Neuronal stem cell (in vitro differentiated cells): ENCODE data around the gene CIAO1.

Source experiments
- DNase-seq: peaks from one replicate; pipeline ENCODE4 v3.0.0-alpha.2; 2013; ENCODE audit warnings: low spot score
- H2AFZ ChIP-seq: one replicate; pipeline ENCODE4 v1.6.1; 2013; ENCODE audit warnings: mild to moderate bottlenecking, low read length, inconsistent platforms
- H2AK5ac ChIP-seq: 2 replicates; pipeline ENCODE4 v1.6.1; 2013; ENCODE audit warnings: low read depth, mild to moderate bottlenecking, inconsistent platforms, low read length, moderate library complexity, mixed read lengths
- H2BK120ac ChIP-seq: 2 replicates; pipeline ENCODE4 v1.6.1; 2013; ENCODE audit warnings: low read depth, mild to moderate bottlenecking, inconsistent platforms, low read length, moderate library complexity, mixed read lengths
- H2BK12ac ChIP-seq: one replicate; pipeline ENCODE4 v1.6.1; 2013; ENCODE audit warnings: low read length, inconsistent platforms
- H2BK15ac ChIP-seq: 2 replicates; pipeline ENCODE4 v1.6.1; 2013; ENCODE audit warnings: mild to moderate bottlenecking, low read length, inconsistent platforms, mixed read lengths
- H2BK5ac ChIP-seq: one replicate; pipeline ENCODE4 v1.6.1; 2013; ENCODE audit warnings: inconsistent platforms, mild to moderate bottlenecking, low read length, moderate library complexity
- H3K14ac ChIP-seq: one replicate; pipeline ENCODE4 v1.6.1; 2013; ENCODE audit warnings: low read length, inconsistent platforms
- H3K18ac ChIP-seq: 2 replicates; pipeline ENCODE4 v1.6.1; 2013; ENCODE audit warnings: low read length, inconsistent platforms
- H3K23ac ChIP-seq: 2 replicates; pipeline ENCODE4 v1.6.1; 2013; ENCODE audit warnings: low read depth, mild to moderate bottlenecking, mixed read lengths, low read length, inconsistent platforms; ENCODE audit not compliant: poor library complexity
- H3K27ac ChIP-seq: replicated peaks from 3 replicates; pipeline ENCODE4 v1.5.1; 2013; ENCODE audit warnings: low read length, inconsistent platforms
- H3K27me3 ChIP-seq, 3 experiments: 2 replicates each; pipeline ENCODE4 v1.6.1; 2013; ENCODE audit warnings: low read length in 3 of 3, mild to moderate bottlenecking in 2 of 3, inconsistent platforms in 1 of 3, low read depth in 1 of 3, mixed read lengths in 1 of 3, moderate library complexity in 1 of 3; ENCODE audit not compliant: control insufficient read depth in 3 of 3, insufficient read depth in 3 of 3
- H3K36me3 ChIP-seq, 2 donors: replicated peaks in 1 of 2; 2 replicates each; pipeline ENCODE4 v1.6.1; 2013; ENCODE audit warnings: low read length in 2 of 2; ENCODE audit not compliant: control insufficient read depth in 2 of 2, insufficient read depth in 2 of 2
- H3K4ac ChIP-seq: 2 replicates; pipeline ENCODE4 v1.6.1; 2013; ENCODE audit warnings: inconsistent platforms, mild to moderate bottlenecking, low read length, moderate library complexity
- H3K4me1 ChIP-seq, 2 donors: 1 replicate in 1 of 2; 2 replicates in 1 of 2; pipeline ENCODE4 v1.6.1; 2013; ENCODE audit warnings: low read length in 2 of 2, low read depth in 1 of 2; ENCODE audit not compliant: control insufficient read depth in 2 of 2, insufficient read depth in 1 of 2
- H3K4me2 ChIP-seq: one replicate; pipeline ENCODE4 v1.6.1; 2013; ENCODE audit warnings: mild to moderate bottlenecking, low read length, inconsistent platforms; ENCODE audit not compliant: insufficient read depth, poor library complexity, severe bottlenecking
- H3K4me3 ChIP-seq, 2 donors: 2 replicates each; pipeline ENCODE4 v1.5.1; 2013; ENCODE audit warnings: low read length in 2 of 2, mild to moderate bottlenecking in 2 of 2, inconsistent platforms in 1 of 2, moderate library complexity in 1 of 2
- H3K79me1 ChIP-seq: one replicate; pipeline ENCODE4 v1.6.1; 2013; ENCODE audit warnings: low read depth, mild to moderate bottlenecking, inconsistent platforms, low read length, moderate library complexity
- H3K9ac ChIP-seq: one replicate; pipeline ENCODE4 v1.6.1; 2013; ENCODE audit warnings: mild to moderate bottlenecking, low read depth, low read length, inconsistent platforms; ENCODE audit not compliant: poor library complexity
- H3K9me3 ChIP-seq, 2 donors: replicated peaks in 1 of 2; 2 replicates each; pipeline versions ENCODE3 to v1.6.1; 2013; ENCODE audit warnings: low read length in 2 of 2, mild to moderate bottlenecking in 2 of 2, inconsistent platforms in 1 of 2, low read depth in 1 of 2, mixed read lengths in 1 of 2, moderate library complexity in 1 of 2; ENCODE audit not compliant: control insufficient read depth in 2 of 2, insufficient read depth in 1 of 2
- H4K8ac ChIP-seq: one replicate; pipeline ENCODE4 v1.6.1; 2013; ENCODE audit warnings: low read depth, mild to moderate bottlenecking, inconsistent platforms, low read length, moderate library complexity
- H4K91ac ChIP-seq: one replicate; pipeline ENCODE4 v1.6.1; 2013; ENCODE audit warnings: low read length, low read depth, mild to moderate bottlenecking, inconsistent platforms; ENCODE audit not compliant: poor library complexity
- WGBS, 2 donors: extraction: QIAGEN DNeasy Blood & Tissue Kit; methylation state at CpG; one replicate each; pipeline ENCODE4 v1.1.7; 2013; ENCODE audit warnings: missing lambda C conversion rate in 2 of 2, mixed read lengths in 1 of 2; ENCODE audit not compliant: insufficient read length in 2 of 2, insufficient replicate concordance in 1 of 2; ENCODE audit errors: extremely low coverage in 2 of 2; 5-methylcytosine and 5-hydroxymethylcytosine counted together

CIAO1 gene

GRCh38 chr2:96240341-96241038 lies 25.5 kb upstream of the CIAO1 start:
- H3K4me1 ChIP-seq: no peaks in the 10 kb centered on the region
- H3K9me3 ChIP-seq: peaks cover 0 to under 1% of the 10 kb centered on the region in 2 donors
- no peak overlapping the region for H3K4me3 ChIP-seq
- no peak overlapping the region for H4K8ac ChIP-seq
- no peak overlapping the region for H2BK15ac ChIP-seq
- H3K23ac ChIP-seq: no peak overlapping the region
- no peak overlapping the region for H2BK12ac ChIP-seq
- H2AFZ ChIP-seq: no peak overlapping the region
- no peak overlapping the region for H2BK5ac ChIP-seq
- no peak overlapping the region for H2BK120ac ChIP-seq
- no peak overlapping the region for H3K4me2 ChIP-seq
- H3K79me1 ChIP-seq: no peaks in the 10 kb centered on the region
- no CpG with 5 or more reads among the region's 9 CpGs for WGBS, 2 donors
- no peaks in the 10 kb centered on the region for H3K27me3 ChIP-seq
- H3K27ac ChIP-seq: no peak overlapping the region
- no peak overlapping the region for H3K14ac ChIP-seq
- no peak overlapping the region for H2AK5ac ChIP-seq
- no peak overlapping the region for H4K91ac ChIP-seq
- no peaks in the 10 kb centered on the region for H3K36me3 ChIP-seq
- H3K18ac ChIP-seq: no peak overlapping the region
- H3K4ac ChIP-seq: no peak overlapping the region
- no peak overlapping the region for H3K9ac ChIP-seq
- no peak for DNase-seq

- no peak overlapping the region for H3K23ac ChIP-seq
- H3K79me1 ChIP-seq: no peaks in the 10 kb centered on the region
- H3K9ac ChIP-seq: no peak overlapping the region
- no peak overlapping the region for H3K4me3 ChIP-seq
- no peaks in the 10 kb centered on the region for H3K4me1 ChIP-seq
- H2AK5ac ChIP-seq: no peak overlapping the region
- WGBS, 2 donors: no CpG with 5 or more reads among the region's 2 CpGs
- H3K27me3 ChIP-seq: no peaks in the 10 kb centered on the region
- no peak for DNase-seq
- H4K8ac ChIP-seq: no peak overlapping the region
- no peak overlapping the region for H2BK120ac ChIP-seq
- H2BK15ac ChIP-seq: no peak overlapping the region
- H3K27ac ChIP-seq: no peak overlapping the region
- H3K4me2 ChIP-seq: no peak overlapping the region
- H3K4ac ChIP-seq: no peak overlapping the region
- H3K14ac ChIP-seq: no peak overlapping the region
- no peak overlapping the region for H2AFZ ChIP-seq
- no peak overlapping the region for H3K18ac ChIP-seq
- H3K36me3 ChIP-seq: peaks cover 0 to 2% of the 10 kb centered on the region in 2 donors
- H2BK5ac ChIP-seq: no peak overlapping the region
- peaks cover 0 to 3% of the 10 kb centered on the region in 2 donors for H3K9me3 ChIP-seq
- no peak overlapping the region for H2BK12ac ChIP-seq
- H4K91ac ChIP-seq: no peak overlapping the region
Measured at GRCh38 chr2:96241227-96241626, 24.8 kb upstream of the CIAO1 start.

GRCh38 chr2:96241900-96242611 lies 24.0 kb upstream of the CIAO1 start:
- peaks cover 2 to 3% of the 10 kb centered on the region in 2 donors for H3K9me3 ChIP-seq
- no peak overlapping the region for H3K14ac ChIP-seq
- H3K36me3 ChIP-seq: peaks cover 0 to 2% of the 10 kb centered on the region in 2 donors
- no peak overlapping the region for H3K9ac ChIP-seq
- peaks cover 0 to 3% of the 10 kb centered on the region in 2 donors for H3K4me1 ChIP-seq
- no peak overlapping the region for H3K4ac ChIP-seq
- no peak overlapping the region for H2AFZ ChIP-seq
- no peak overlapping the region for H3K4me2 ChIP-seq
- no peak overlapping the region for H3K4me3 ChIP-seq
- H2BK12ac ChIP-seq: no peak overlapping the region
- no peak overlapping the region for H2AK5ac ChIP-seq
- no peak overlapping the region for H4K8ac ChIP-seq
- H3K18ac ChIP-seq: no peak overlapping the region
- no peaks in the 10 kb centered on the region for H3K79me1 ChIP-seq
- H3K27me3 ChIP-seq: no peaks in the 10 kb centered on the region
- no CpG with 5 or more reads among the region's 5 CpGs for WGBS, 2 donors
- H3K23ac ChIP-seq: no peak overlapping the region
- no peak overlapping the region for H2BK15ac ChIP-seq
- DNase-seq: no peak
- no peak overlapping the region for H3K27ac ChIP-seq
- no peak overlapping the region for H2BK120ac ChIP-seq
- no peak overlapping the region for H4K91ac ChIP-seq
- no peak overlapping the region for H2BK5ac ChIP-seq

GRCh38 chr2:96243843-96244242 lies 22.2 kb upstream of the CIAO1 start:
- Histone ChIP-seq H4K91ac (no peak overlapping the region), H2AK5ac (no peak overlapping the region), H3K36me3 (peaks cover 0 to 2% of the 10 kb centered on the region in 2 donors), H2BK5ac (no peak overlapping the region), H2BK120ac (no peak overlapping the region), H3K9ac (no peak overlapping the region), H3K4me3 (no peak overlapping the region), H3K27me3 (no peaks in the 10 kb centered on the region), H3K4me2 (no peak overlapping the region), H2BK12ac (no peak overlapping the region), H2AFZ (no peak overlapping the region), H3K23ac (no peak overlapping the region), H4K8ac (no peak overlapping the region), H3K14ac (no peak overlapping the region), H3K4me1 (peaks cover 0 to 3% of the 10 kb centered on the region in 2 donors), H3K79me1 (no peaks in the 10 kb centered on the region), H3K18ac (no peak overlapping the region), H3K27ac (no peak overlapping the region), H3K9me3 (peaks cover 2 to 3% of the 10 kb centered on the region in 2 donors), H2BK15ac (no peak overlapping the region), H3K4ac (no peak overlapping the region)
- DNase-seq: no peak
- no CpG with 5 or more reads among the region's 5 CpGs for WGBS, 2 donors
